CD4-positive, alpha-beta T cell (primary cell): Measurements from ENCODE around the gene ZBTB22. TPM values are rescaled to one million over a fixed set of nuclear protein-coding genes. Genes with fewer than 3 reads are reported as not detected.
A peak's percentile ranks its signal among the peaks of the same experiment; 100 is the strongest.

Source experiments
- ATAC-seq: fragments of 200-7000 bp; cut with Tn5 transposase; one replicate; pipeline ENCODE4 v1.10.0; 2022; ENCODE audit warnings: mild to moderate bottlenecking; ENCODE audit not compliant: poor library complexity
- CTCF ChIA-PET: fragments of 350-600 bp; sonication (Branson Sonifier 250); formaldehyde crosslinking; loops from one replicate; lab custom pipeline; 2021; ENCODE audit warnings: antibody characterized with exemption, inconsistent platforms; lab: Charles Lee
- POLR2A ChIA-PET: fragments of 350-600 bp; sonication (Branson Sonifier 250); formaldehyde crosslinking; loops from one replicate; lab custom pipeline; 2021; ENCODE audit warnings: antibody characterized with exemption, inconsistent platforms; lab: Charles Lee
- DNase-seq, 14 experiments: peaks; one replicate each; pipeline ENCODE4 v3.0.0-alpha.2; 2013 to 2020; ENCODE audit warnings: mixed read lengths in 2 of 14
- H3K27ac ChIP-seq, 2 donors: one replicate each; pipeline versions ENCODE4 v1.5.1 to v1.7.0; 2013; ENCODE audit warnings: low read length in 2 of 2, low read depth in 1 of 2, mild to moderate bottlenecking in 1 of 2
- H3K27me3 ChIP-seq, 2 experiments: 1 replicate in 1 of 2; 2 replicates in 1 of 2; pipeline versions ENCODE4 v1.6.1 to v1.7.0; 2013; ENCODE audit warnings: low read length in 2 of 2, control low read depth in 1 of 2, mild to moderate bottlenecking in 1 of 2, moderate library complexity in 1 of 2; ENCODE audit not compliant: insufficient read depth in 2 of 2, control insufficient read depth in 1 of 2
- H3K36me3 ChIP-seq: one replicate; pipeline ENCODE4 v1.6.1; 2013; ENCODE audit warnings: low read length, control low read depth; ENCODE audit not compliant: insufficient read depth
- H3K4me1 ChIP-seq: one replicate; pipeline ENCODE4 v1.6.1; 2013; ENCODE audit warnings: low read length, control low read depth; ENCODE audit not compliant: insufficient read depth
- H3K4me3 ChIP-seq: one replicate; pipeline ENCODE4 v1.5.1; 2013; ENCODE audit warnings: mild to moderate bottlenecking, low read length, moderate library complexity
- H3K9me3 ChIP-seq, 2 experiments: 1 replicate in 1 of 2; 2 replicates in 1 of 2; pipeline versions ENCODE4 v1.6.1 to v1.7.0; 2013; ENCODE audit warnings: low read length in 2 of 2, mild to moderate bottlenecking in 2 of 2, control low read depth in 1 of 2, moderate library complexity in 1 of 2; ENCODE audit not compliant: control insufficient read depth in 1 of 2, insufficient read depth in 1 of 2
- H3K27ac Mint-ChIP-seq: one replicate; pipeline ENCODE4 v1.8.0; 2020; ENCODE audit warnings: mixed read lengths
- H3K27me3 Mint-ChIP-seq: one replicate; pipeline ENCODE4 v1.8.0; 2021; ENCODE audit warnings: mixed read lengths
- H3K36me3 Mint-ChIP-seq: one replicate; pipeline ENCODE4 v1.8.0; 2021; ENCODE audit warnings: low read depth, mixed read lengths
- H3K4me1 Mint-ChIP-seq: one replicate; pipeline ENCODE4 v1.8.0; 2021; ENCODE audit warnings: low read depth, mixed read lengths
- H3K4me3 Mint-ChIP-seq: one replicate; pipeline ENCODE4 v1.8.0; 2020; ENCODE audit warnings: mild to moderate bottlenecking, mixed read lengths
- H3K9me3 Mint-ChIP-seq: one replicate; pipeline ENCODE4 v1.8.0; 2020; ENCODE audit warnings: mixed read lengths
- CTCF ChIP-seq: fragments of 200-600 bp; IDR thresholded peaks from one replicate; pipeline ENCODE4 v1.8.0; 2022; ENCODE audit warnings: antibody characterized with exemption, mild to moderate bottlenecking
- intact Hi-C, 2 experiments: fragments of 100-400 bp; cut with DNase I in 1 of 2; cut with micrococcal nuclease in 1 of 2; formaldehyde crosslinking; loops; one replicate each; pipeline versions ENCODE4 v1.15.1 to v1.9.0; 2023 to 2025; cut with DNase I, micrococcal nuclease
- total RNA-seq, 174 experiments: library from RNA in 2 of 174; stranded (reverse) in 2 of 174; gene quantifications; one replicate each; pipeline ENCODE4 v1.2.3 and lab custom pipeline; 2021 to 2026

Gene ZBTB22
- total RNA-seq, 2 experiments from 2014 or later, result 11.6 to 13.6 TPM

- Histone ChIP-seq H3K4me1 (peaks cover 38% of the 10 kb centered on the region), H3K9me3 (no peaks in the 10 kb centered on the region), H3K4me3 (no peak overlapping the region), H3K27ac (no peak overlapping the region), H3K36me3 (peaks cover 64% of the 10 kb centered on the region), H3K27me3 (no peaks in the 10 kb centered on the region)
- Mint-ChIP-seq H3K9me3 (no peaks in the 10 kb centered on the region), H3K27ac (peak overlapping the region; percentile 99), H3K4me1 (peaks cover 27% of the 10 kb centered on the region), H3K27me3 (no peaks in the 10 kb centered on the region), H3K4me3 (peak overlapping the region; percentile 78), H3K36me3 (peaks cover 77% of the 10 kb centered on the region)
- intact Hi-C loops, result loop anchor here in 1 of 2 experiments (10.0 kb wide), 1 partner anchor 1431 kb away; the partner anchor contains the start of gene NEU1
- no peak for TF ChIP-seq CTCF
- ATAC-seq, result no peak
- no peak for DNase-seq
- ChIA-PET POLR2A (interaction anchor here (0.5 to 7.5 kb wide), 5 partner anchors 16 to 1110 kb away, joined by 3 to 88 read pairs (median 80); partner anchors contain the start of genes RPS18, TAPBP, VPS52 and ZBTB22), CTCF (no interaction called here)
Measured at GRCh38 chr6:33295621-33296369, 21.7 kb downstream of the ZBTB22 start.

GRCh38 chr6:33294086-33294823, 23.3 kb downstream of the ZBTB22 start:
- no peak overlapping the region for H3K4me3 ChIP-seq
- no peak overlapping the region for H3K27ac ChIP-seq
- ChIA-PET POLR2A (no interaction called here), CTCF (no interaction called here)
- Mint-ChIP-seq H3K4me1 (peaks cover 32% of the 10 kb centered on the region), H3K27ac (peak overlapping the region; percentile 44), H3K27me3 (no peaks in the 10 kb centered on the region), H3K9me3 (no peaks in the 10 kb centered on the region), H3K4me3 (peak overlapping the region; percentile 45), H3K36me3 (peaks cover 75% of the 10 kb centered on the region)
- no peak for DNase-seq
- TF ChIP-seq CTCF, result no peak
- peaks cover 66% of the 10 kb centered on the region for H3K36me3 ChIP-seq
- intact Hi-C loops, result loop anchor here in 1 of 2 experiments (10.0 kb wide), 1 partner anchor 1429 kb away; the partner anchor contains the start of gene NEU1
- ATAC-seq, result no peak
- H3K9me3 ChIP-seq, result no peaks in the 10 kb centered on the region
- peaks cover 41% of the 10 kb centered on the region for H3K4me1 ChIP-seq
- H3K27me3 ChIP-seq, result no peaks in the 10 kb centered on the region

- Mint-ChIP-seq H3K4me1 (peaks cover 38% of the 10 kb centered on the region), H3K4me3 (peak overlapping the region; percentile 43), H3K27me3 (no peaks in the 10 kb centered on the region), H3K9me3 (no peaks in the 10 kb centered on the region), H3K27ac (peak overlapping the region; percentile 46), H3K36me3 (peaks cover 77% of the 10 kb centered on the region)
- Histone ChIP-seq H3K4me1 (peaks cover 44% of the 10 kb centered on the region), H3K27ac (no peak overlapping the region), H3K4me3 (no peak overlapping the region), H3K27me3 (no peaks in the 10 kb centered on the region), H3K36me3 (peaks cover 66% of the 10 kb centered on the region), H3K9me3 (no peaks in the 10 kb centered on the region)
- TF ChIP-seq CTCF, result no peak
- intact Hi-C loops, result loop anchor here in 1 of 2 experiments (10.0 kb wide), 1 partner anchor 1428 kb away; the partner anchor contains the start of gene NEU1
- POLR2A ChIA-PET, result interaction anchor here (1.5 kb wide), 1 partner anchor 22 kb away, joined by 5 read pairs; the partner anchor contains the start of genes RPS18 and VPS52
- CTCF ChIA-PET, result no interaction called here
- no peak for ATAC-seq
- no peak for DNase-seq
Measured at GRCh38 chr6:33292996-33293682, 24.4 kb downstream of the ZBTB22 start.
